Measurements from ENCODE around the gene MUC21. TPM values are rescaled to one million over a fixed set of nuclear protein-coding genes. Genes with fewer than 3 reads are reported as not detected.
"Not testable (repeated sequence)": the region's sequence is repeated elsewhere in the genome, so short reads cannot be mapped to it uniquely, and the experiment has no call there.

MUC21 gene
- total RNA-seq, 1 experiment from 2014 or later: 0.13 TPM

- H3K27ac ChIP-seq: no peak within 1 kb of the TSS
- peaks cover 21% of the 10 kb centered on the region for H3F3A ChIP-seq (ENCODE audit: insufficient read depth, low read depth)
- no peak within 1 kb of the TSS for H3K4me3 ChIP-seq
- ChIA-PET POLR2A (ENCODE audit: unreplicated experiment) (no interaction called here), CTCF (no interaction called here)
- H4K20me1 ChIP-seq (ENCODE audit: insufficient read depth): no peaks in the 10 kb centered on the region
- no peak within 1 kb of the TSS for H3K4me2 ChIP-seq
- H3K27me3 ChIP-seq (ENCODE audit: insufficient read depth, low read depth): no peaks in the 10 kb centered on the region
- no TSS peak for BruUV-seq (replicated peaks)
- H3K9me3 ChIP-seq (ENCODE audit: insufficient read depth, low read depth): no peaks in the 10 kb centered on the region; the same call in 1 of the 2 replicates
- no peaks in the 10 kb centered on the region for H3K9me2 ChIP-seq (ENCODE audit: insufficient read depth)
- no peaks in the 10 kb centered on the region for H3K79me2 ChIP-seq (ENCODE audit: low read depth)
- peaks cover 48% of the 10 kb centered on the region for H3K4me1 ChIP-seq (replicated peaks; ENCODE audit: insufficient read depth)
- no peak for DNase-seq
- intact Hi-C loops (cut with micrococcal nuclease; ENCODE audit: unreplicated experiment): no loop called here
- TF ChIP-seq CTCF (conservative IDR thresholded peaks at IDR 0.05) (no peak), EZH2 (IDR thresholded peaks at IDR 0.05; ENCODE audit: low read depth) (no peak)
- H3K36me3 ChIP-seq (ENCODE audit: low read depth): no peaks in the 10 kb centered on the region
- no peak within 1 kb of the TSS for H2AFZ ChIP-seq
Measured at GRCh38 chr6:31010393-31011060, 27.0 kb downstream of the MUC21 start, which contains the start of gene MUC22. Gene MUC22 (plus strand): TSS chr6:31010474. CDS start chr6:31010707, 233 bp downstream.

- no peak for TF ChIP-seq EZH2 (IDR thresholded peaks at IDR 0.05; ENCODE audit: low read depth)
- TF ChIP-seq CTCF (conservative IDR thresholded peaks at IDR 0.05): no peak
- ChIA-PET CTCF (no interaction called here), POLR2A (ENCODE audit: unreplicated experiment) (no interaction called here)
- no peak overlapping the region for H3K4me3 ChIP-seq
- H3K9me3 ChIP-seq (ENCODE audit: insufficient read depth, low read depth): no peaks in the 10 kb centered on the region; the same call in 1 of the 2 replicates
- no peak overlapping the region for H2AFZ ChIP-seq
- H3K4me2 ChIP-seq: no peak overlapping the region
- no peaks in the 10 kb centered on the region for H3K79me2 ChIP-seq (ENCODE audit: low read depth)
- H3K27me3 ChIP-seq (ENCODE audit: insufficient read depth, low read depth): no peaks in the 10 kb centered on the region
- intact Hi-C loops (cut with micrococcal nuclease; ENCODE audit: unreplicated experiment): no loop called here
- H3K27ac ChIP-seq: no peak overlapping the region
- peaks cover 15% of the 10 kb centered on the region for H3F3A ChIP-seq (ENCODE audit: insufficient read depth, low read depth)
- peaks cover 44% of the 10 kb centered on the region for H3K4me1 ChIP-seq (replicated peaks; ENCODE audit: insufficient read depth)
- no TSS peak for BruUV-seq (replicated peaks)
- no peak for DNase-seq
- no peaks in the 10 kb centered on the region for H3K9me2 ChIP-seq (ENCODE audit: insufficient read depth)
- H3K36me3 ChIP-seq (ENCODE audit: low read depth): no peaks in the 10 kb centered on the region
- no peaks in the 10 kb centered on the region for H4K20me1 ChIP-seq (ENCODE audit: insufficient read depth)
Measured at GRCh38 chr6:31011153-31011552, 27.6 kb downstream of the MUC21 start.

- no peak for DNase-seq
- Histone ChIP-seq H4K20me1 (ENCODE audit: insufficient read depth) (no peaks in the 10 kb centered on the region), H3F3A (ENCODE audit: insufficient read depth, low read depth) (no peaks in the 10 kb centered on the region), H3K4me3 (no peak overlapping the region), H3K9me3 (ENCODE audit: insufficient read depth, low read depth) (no peaks in the 10 kb centered on the region; the same call in 1 of the 2 replicates), H3K4me1 (replicated peaks; ENCODE audit: insufficient read depth) (no peaks in the 10 kb centered on the region), H3K27ac (no peak overlapping the region), H3K36me3 (ENCODE audit: low read depth) (no peaks in the 10 kb centered on the region), H3K27me3 (ENCODE audit: insufficient read depth, low read depth) (no peaks in the 10 kb centered on the region), H3K9me2 (ENCODE audit: insufficient read depth) (no peaks in the 10 kb centered on the region), H2AFZ (no peak overlapping the region), H3K4me2 (no peak overlapping the region), H3K79me2 (ENCODE audit: low read depth) (no peaks in the 10 kb centered on the region)
- POLR2A ChIA-PET (ENCODE audit: unreplicated experiment): no interaction called here
- no TSS peak for BruUV-seq (replicated peaks)
- CTCF ChIA-PET: interaction anchor here (0.5 to 0.7 kb wide), 2 partner anchors 108 to 1024 kb away, joined by 3 to 7 read pairs; no protein-coding TSS in a partner anchor
- no peak for TF ChIP-seq EZH2 (IDR thresholded peaks at IDR 0.05; ENCODE audit: low read depth)
- TF ChIP-seq CTCF (conservative IDR thresholded peaks at IDR 0.05): no peak
- intact Hi-C loops (cut with micrococcal nuclease; ENCODE audit: unreplicated experiment): no loop called here
Measured at GRCh38 chr6:31016659-31017299, 33.3 kb downstream of the MUC21 start.

- BruUV-seq (replicated peaks); H3K4me3 ChIP-seq; H3F3A ChIP-seq (ENCODE audit: insufficient read depth, low read depth); H3K9me2 ChIP-seq (ENCODE audit: insufficient read depth); H3K4me2 ChIP-seq; intact Hi-C loops (cut with micrococcal nuclease; ENCODE audit: unreplicated experiment); H3K9me3 ChIP-seq (ENCODE audit: insufficient read depth, low read depth); H3K4me1 ChIP-seq (replicated peaks; ENCODE audit: insufficient read depth); H3K27me3 ChIP-seq (ENCODE audit: insufficient read depth, low read depth); DNase-seq; POLR2A ChIA-PET (ENCODE audit: unreplicated experiment); H3K27ac ChIP-seq; CTCF ChIA-PET; H4K20me1 ChIP-seq (ENCODE audit: insufficient read depth); H3K36me3 ChIP-seq (ENCODE audit: low read depth); H2AFZ ChIP-seq; H3K79me2 ChIP-seq (ENCODE audit: low read depth): not testable (repeated sequence)
Measured at GRCh38 chr6:31017436-31017835, 33.9 kb downstream of the MUC21 start.
